SK-N-SH treated with all-trans-retinoic acid at 6 μM for 48 hours (cell line): ENCODE results near the gene AGO1.

ENCODE experiments used
- BACH2 ChIP-seq: fragments of 250-450 bp; sonication (Bioruptor Pico); IDR thresholded peaks from 2 replicates; pipeline ENCODE4 v1.9.0; 2021; ENCODE audit warnings: mild to moderate bottlenecking, borderline replicate concordance
- CSDC2 ChIP-seq: fragments of 250-450 bp; sonication (Bioruptor Pico); IDR thresholded peaks from 2 replicates; pipeline ENCODE4 v1.5.0; 2020; ENCODE audit warnings: mild to moderate bottlenecking, moderate library complexity
- ISL1 ChIP-seq: fragments of 250-450 bp; sonication (Bioruptor Pico); IDR thresholded peaks from 2 replicates; pipeline ENCODE4 v2.1.2; 2022; ENCODE audit warnings: mild to moderate bottlenecking, moderate library complexity
- TCF4 ChIP-seq: fragments of 250-450 bp; sonication (Bioruptor Pico); IDR thresholded peaks from 2 replicates; pipeline ENCODE4 v1.8.0; 2021; ENCODE audit warnings: mild to moderate bottlenecking, moderate library complexity, borderline replicate concordance
- ZC3H10 ChIP-seq: fragments of 250-450 bp; sonication (Bioruptor Pico); IDR thresholded peaks from 2 replicates; pipeline ENCODE4 v1.5.1; 2021; ENCODE audit warnings: mild to moderate bottlenecking, moderate library complexity
- ZFP3 ChIP-seq: fragments of 250-450 bp; sonication (Bioruptor Pico); IDR thresholded peaks from 2 replicates; pipeline ENCODE4 v1.5.0; 2020; ENCODE audit warnings: mild to moderate bottlenecking, moderate library complexity
- ZNF8 ChIP-seq: fragments of 450-650 bp; formaldehyde crosslinking; IDR thresholded peaks from 2 replicates; pipeline ENCODE4 v1.5.0; 2020; ENCODE audit warnings: mild to moderate bottlenecking, moderate library complexity
- TF ChIP-seq, protein P1 (sequence below): fragments of 250-450 bp; sonication (Bioruptor Pico); IDR thresholded peaks from 2 replicates; pipeline ENCODE4 v1.5.1; 2021; ENCODE audit warnings: mild to moderate bottlenecking, moderate library complexity

DNA sequence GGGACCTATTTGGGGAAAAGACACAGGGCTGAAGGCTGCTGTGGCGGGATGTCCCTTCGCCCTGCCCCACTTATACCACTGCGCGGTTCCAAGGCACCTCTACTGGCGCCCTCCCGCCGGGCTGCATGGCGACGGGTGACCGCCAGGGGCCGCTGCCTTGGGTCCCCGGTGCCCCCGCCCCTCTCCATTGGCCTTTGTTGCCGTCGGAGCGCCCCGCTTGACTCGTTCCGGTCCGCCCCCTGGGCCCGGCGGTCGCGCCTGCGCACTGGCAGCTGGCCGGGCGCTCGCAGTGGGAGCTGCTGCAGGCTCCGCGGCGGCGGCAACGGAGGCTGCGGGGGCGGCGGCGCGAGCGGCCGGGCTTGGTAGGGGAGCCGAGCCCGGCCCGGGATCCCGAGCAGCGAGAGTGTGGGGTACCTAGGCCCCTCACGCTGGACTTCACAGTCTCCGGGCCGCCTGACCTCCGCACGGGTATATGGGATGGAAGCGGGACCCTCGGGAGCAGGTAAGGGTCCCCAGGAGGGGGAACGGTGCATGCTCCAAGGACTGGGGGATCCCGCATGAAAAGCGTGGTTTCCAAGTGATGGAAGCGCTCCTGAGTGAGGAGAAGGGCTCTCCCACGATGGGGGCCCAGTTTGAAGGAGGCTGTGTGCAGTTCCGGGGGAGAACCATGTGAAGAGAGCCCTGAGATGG lies at the start of gene AGO1:
- TF ChIP-seq ZFP3 (CRISPR knock-in tag) (no peak), ZNF8 (CRISPR knock-in tag) (no peak), ISL1 (no peak), CSDC2 (CRISPR knock-in tag) (no peak), BACH2 (no peak), TCF4 (CRISPR knock-in tag) (no peak), ZC3H10 (no peak)
- TF ChIP-seq, protein P1, sequence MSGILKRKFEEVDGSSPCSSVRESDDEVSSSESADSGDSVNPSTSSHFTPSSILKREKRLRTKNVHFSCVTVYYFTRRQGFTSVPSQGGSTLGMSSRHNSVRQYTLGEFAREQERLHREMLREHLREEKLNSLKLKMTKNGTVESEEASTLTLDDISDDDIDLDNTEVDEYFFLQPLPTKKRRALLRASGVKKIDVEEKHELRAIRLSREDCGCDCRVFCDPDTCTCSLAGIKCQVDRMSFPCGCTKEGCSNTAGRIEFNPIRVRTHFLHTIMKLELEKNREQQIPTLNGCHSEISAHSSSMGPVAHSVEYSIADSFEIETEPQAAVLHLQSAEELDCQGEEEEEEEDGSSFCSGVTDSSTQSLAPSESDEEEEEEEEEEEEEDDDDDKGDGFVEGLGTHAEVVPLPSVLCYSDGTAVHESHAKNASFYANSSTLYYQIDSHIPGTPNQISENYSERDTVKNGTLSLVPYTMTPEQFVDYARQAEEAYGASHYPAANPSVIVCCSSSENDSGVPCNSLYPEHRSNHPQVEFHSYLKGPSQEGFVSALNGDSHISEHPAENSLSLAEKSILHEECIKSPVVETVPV, result no peak
